ENCODE data around the gene EFTUD2. TPM values are rescaled to one million over a fixed set of nuclear protein-coding genes. Genes with fewer than 3 reads are reported as not detected.

EFTUD2 gene
- total RNA-seq, 1 donor from 2014 or later, result 147 TPM

DNA sequence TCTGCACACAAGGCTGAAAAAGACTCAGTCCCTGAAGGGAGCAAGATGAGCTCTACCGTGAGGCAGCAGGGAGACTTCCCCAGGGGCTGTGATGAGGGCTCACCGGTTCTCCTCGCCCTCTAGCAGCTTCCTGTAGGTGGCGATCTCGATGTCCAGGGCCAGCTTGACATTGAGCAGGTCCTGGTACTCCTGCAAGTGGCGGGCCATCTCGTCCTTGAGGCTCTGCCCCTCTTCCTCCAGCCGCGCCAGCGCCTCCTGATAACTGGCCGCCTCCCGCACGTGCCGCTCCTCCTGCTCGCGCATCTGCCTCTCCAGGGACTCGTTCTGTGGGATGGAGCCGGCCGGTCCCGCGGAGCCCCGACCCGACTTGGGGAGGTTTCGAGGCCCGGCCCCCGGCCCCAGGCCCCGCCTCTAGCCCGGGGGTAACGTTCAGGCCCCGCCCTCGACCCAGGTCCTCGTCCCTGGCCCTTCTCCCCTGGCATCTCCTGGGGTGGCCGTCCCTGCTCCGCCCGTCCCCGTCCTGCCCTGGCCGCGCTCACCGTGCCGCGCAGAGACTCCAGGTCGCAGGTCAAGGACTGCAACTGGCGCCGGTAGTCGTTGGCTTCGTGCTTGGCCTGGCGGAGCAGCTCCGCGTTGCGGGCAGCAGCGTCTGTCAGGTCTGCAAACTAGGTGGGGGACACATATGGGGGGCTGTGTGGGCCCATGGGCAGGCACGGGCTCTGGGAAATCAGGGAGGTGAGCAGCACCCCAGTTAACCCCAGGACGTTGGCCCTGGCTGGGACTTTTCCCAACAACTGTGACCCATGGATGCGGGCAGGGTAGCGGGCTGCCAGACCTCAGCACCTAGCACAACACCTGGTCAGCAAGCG is 12.1 kb upstream of the EFTUD2 start:
- intact Hi-C loops (cut with micrococcal nuclease), result no loop called here

DNA sequence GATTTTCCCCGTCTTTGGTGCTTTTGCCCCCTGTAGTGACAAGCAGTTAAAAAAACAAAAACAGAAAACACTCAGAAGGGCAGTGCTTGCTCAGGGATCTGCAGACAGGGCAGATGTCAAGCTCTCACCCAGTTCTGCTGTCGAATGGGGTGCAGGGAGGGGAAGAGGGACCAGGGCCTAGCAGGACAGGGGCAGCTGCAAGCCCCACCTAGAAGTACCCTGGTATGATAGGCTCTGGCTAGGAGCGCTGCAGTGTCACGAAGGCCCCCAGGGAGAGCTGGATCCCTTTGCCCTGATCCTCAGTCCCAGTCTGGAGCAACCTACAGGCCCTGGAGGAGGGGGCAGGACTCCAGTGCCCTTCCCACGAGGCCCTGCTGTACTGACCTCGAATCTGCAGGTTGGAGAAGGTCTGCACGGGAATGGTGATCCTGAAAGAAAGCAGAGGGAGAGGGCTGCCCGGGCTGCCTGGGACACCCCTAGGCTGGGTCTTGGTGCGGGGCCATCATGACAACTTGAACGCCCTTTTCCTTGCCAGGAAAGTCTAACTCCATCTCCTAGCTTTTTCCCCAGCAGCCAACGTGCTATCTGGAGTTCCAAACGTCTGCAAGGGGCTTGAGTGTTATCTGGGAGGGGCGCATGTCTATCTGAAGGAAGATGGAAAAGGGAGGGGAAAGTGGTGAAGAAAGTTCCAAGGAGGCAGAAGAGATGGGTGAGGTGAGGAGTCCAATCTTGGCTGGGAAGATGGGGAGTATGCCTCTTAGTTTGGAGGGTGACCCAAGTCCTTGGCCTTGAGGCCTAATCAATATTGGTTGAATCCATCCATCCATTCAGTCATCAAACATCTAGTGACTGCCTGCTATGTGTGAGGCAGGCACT is 11.2 kb upstream of the EFTUD2 start:
- intact Hi-C loops (cut with micrococcal nuclease), result no loop called here

DNA sequence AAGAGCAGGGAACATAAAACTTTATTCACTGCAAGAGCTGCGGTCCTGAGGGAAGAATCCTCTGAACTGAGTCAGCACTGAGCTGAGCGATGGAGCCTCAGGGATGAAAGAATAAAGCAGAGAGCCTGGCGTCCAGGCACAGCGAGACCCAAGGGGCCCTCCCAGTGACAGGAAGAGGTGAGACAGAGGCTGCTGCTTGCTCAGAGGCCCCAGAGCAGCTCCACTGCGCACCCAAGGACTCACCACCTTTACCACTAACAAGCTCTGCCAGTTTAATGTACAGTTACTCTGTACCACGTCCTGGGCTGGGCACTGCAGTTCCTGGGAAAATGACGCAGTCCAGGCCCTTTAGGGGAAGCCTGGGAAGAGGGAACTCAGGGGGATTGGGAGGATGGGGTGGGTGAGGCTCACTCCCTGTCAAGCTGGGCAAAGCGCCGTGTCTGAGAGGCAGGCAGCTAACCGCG is 10.5 kb upstream of the EFTUD2 start:
- intact Hi-C loops (cut with micrococcal nuclease), result no loop called here

DNA sequence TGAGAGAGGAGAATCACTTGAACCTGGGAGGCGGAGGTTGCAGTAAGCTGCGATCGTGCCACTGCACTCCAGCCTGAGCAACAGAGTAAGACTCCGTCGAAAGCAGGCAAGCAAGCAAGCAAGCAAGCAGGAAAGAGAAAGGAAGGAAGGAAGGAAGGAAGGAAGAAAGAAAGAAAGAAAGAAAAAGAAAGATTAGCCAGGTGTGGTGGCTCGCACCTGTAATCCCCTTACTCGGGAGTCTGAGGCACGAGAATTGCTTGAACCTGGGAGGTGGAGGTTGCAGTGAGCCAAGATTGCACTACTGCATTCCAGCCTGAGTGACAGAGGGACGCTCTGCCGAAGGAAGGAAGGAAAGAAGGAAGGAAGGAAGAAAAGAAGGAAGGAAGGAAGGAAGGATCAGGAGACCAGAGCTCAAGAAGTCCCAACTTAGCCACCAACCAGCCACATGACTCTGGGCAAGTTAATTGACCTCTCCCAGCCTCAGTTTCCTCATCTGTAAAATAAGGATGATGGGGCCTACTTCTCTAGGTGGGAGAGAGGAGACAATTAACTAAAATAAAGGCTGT is 9.6 kb upstream of the EFTUD2 start:
- intact Hi-C loops (cut with micrococcal nuclease), result no loop called here

DNA sequence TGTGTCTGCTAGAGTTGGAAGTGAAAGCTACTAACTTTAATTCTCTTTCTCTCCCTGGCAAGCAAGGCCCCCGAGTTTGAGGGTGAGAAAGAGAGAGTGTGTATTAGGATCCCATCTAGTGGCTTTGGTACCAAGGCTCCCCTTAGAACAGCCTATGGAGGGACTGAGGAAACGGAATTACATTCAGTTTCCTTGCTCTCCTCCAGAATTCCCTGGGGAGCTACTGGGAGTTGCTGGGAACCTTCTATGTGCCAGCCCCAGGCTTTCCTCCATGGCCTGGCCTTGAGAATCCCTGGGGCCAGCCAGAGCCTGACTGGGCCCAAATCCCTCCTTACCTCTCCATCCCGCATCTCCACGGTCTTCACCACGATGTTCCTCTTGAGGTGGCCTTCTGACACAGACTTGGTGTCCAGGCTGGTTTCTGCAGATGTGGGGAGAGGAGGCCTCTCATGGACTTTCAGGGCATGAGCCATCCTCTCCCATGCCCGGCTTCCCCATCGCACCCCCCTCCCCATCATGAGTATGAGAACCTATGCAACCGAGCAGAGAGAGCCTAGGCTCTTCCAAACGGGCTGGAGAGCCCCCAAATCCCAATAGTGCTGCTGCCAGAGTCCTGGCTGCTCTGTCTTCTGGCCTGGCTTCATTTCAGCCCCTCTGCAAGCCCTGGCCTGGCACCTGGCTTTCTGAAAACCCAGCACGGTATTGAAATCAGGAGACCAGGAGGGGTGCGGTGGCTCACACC is 8.7 kb upstream of the EFTUD2 start:
- intact Hi-C loops (cut with micrococcal nuclease), result no loop called here

DNA sequence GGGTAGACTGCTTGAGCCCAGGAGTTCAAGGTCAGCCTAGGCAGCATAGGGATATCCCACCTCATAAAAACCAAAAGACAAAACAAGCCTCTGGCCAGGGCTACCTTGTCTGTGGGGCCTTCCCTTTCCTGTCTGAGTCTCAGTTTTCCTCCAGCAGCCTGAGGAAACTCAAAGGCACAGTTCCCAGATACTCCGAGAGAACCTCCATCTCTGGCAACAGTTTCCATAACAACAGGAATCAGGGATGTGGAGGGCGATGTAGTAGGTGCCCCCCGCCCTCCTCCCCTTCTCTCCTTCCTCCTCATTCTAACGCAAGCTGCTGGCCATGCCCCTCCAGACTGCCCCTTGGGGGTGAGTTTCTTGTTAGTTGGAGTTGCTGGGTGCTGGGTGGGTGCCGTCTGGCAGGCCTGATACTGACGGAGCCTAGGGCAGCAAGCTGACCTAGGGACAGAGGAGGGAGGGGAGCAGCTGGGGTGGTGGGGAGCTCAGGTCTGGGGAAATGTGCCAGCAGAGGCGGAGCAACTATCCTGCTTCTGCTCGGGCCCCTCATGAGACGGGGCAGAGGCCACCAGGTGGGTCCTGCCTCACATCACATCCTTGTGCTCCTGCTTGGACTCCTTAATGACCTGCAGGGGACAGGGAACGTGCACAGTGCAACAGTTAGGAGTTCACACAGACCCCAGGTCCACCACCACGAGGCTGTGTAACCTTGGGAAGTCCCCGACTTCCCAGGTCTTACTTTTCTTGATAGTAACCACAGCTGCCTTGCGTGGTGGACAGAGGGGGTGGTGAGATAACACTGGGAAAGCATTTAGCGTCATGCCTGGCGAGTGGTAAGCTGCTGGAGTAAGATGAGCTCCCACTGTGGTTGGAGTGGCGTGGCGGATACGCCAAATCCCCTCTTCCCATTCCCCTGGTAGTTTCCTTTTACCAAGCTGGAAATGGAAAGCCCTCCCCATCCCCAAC is 7.8 kb upstream of the EFTUD2 start:
- intact Hi-C loops (cut with micrococcal nuclease), result no loop called here

DNA sequence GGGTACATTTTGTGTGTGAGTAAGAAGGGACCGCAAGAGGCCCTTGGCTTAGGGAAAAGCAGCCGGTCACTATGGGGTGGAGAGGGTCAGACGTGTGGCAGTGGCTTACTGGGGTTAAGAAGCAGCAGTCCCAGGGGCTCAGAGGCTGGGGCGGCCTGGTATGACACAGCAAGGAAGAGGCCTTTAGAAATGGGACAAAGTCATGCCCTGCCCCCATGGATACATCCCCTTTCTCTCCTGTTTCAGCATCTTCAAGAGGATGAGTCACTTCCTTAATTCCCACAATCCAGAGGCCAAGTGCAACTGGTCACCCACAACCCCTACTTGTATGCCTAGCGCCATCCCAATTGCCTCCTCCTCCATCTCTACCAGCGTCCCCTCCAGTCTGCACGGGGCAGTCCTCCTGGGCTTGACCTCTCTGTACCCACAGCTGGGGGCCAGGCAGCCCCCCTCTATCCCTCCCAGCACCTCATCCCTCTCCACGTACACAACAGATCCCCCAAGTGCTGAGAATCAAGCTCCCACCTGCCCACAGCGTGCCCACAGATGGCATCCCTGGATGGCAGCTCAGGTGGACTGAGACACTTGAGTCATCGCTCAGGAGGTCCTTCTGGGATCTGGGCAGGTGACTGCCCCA is 6.9 kb upstream of the EFTUD2 start:
- intact Hi-C loops (cut with micrococcal nuclease), result no loop called here

DNA sequence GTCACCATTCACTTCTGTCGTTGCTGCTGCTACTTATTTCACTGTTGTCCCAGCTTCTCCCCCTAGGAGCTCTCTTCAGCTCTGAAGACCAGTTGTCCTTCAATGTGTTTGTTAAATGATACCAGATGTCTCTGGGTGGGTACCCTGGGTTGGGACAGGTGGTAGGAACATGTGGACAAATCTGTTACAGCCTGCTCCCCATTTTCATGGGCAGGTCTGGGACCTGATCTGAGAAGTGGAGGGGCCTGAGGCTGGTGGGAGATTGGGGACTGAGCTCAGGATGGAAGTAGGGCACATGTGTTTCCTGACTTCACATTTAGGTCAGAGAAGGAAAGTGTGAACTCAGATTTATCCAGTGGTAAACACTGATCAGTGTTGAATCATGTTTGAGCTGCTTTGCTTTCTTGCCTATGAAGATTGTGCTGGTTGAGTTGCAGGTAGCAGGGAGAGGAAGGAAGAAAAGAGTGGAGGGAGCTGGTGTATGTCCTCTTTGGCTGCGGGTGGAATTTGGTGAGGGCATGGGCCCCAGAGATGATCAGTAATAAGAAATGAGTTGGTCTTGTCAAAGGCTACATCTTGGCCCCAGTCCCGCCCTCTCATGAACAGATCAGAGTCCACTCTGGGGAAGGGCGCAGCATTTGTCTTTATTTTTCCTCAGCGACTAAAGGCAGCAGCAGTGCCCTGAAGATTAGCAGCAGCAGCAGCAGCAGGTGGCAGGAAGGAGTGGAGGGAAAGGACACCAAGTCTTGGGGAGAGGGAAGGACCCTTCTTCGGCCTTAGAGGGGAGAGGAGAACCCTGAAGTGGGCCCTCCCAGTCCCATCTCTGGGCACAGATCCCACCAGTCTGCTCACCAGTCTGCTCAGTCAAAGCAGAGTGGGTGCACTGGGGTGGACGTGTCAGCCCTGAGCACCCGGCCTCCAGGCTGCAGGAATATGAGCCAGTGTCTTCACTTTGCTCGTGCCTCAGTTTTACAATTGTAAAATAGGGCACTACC is 6.1 kb upstream of the EFTUD2 start:
- intact Hi-C loops (cut with micrococcal nuclease), result no loop called here

DNA sequence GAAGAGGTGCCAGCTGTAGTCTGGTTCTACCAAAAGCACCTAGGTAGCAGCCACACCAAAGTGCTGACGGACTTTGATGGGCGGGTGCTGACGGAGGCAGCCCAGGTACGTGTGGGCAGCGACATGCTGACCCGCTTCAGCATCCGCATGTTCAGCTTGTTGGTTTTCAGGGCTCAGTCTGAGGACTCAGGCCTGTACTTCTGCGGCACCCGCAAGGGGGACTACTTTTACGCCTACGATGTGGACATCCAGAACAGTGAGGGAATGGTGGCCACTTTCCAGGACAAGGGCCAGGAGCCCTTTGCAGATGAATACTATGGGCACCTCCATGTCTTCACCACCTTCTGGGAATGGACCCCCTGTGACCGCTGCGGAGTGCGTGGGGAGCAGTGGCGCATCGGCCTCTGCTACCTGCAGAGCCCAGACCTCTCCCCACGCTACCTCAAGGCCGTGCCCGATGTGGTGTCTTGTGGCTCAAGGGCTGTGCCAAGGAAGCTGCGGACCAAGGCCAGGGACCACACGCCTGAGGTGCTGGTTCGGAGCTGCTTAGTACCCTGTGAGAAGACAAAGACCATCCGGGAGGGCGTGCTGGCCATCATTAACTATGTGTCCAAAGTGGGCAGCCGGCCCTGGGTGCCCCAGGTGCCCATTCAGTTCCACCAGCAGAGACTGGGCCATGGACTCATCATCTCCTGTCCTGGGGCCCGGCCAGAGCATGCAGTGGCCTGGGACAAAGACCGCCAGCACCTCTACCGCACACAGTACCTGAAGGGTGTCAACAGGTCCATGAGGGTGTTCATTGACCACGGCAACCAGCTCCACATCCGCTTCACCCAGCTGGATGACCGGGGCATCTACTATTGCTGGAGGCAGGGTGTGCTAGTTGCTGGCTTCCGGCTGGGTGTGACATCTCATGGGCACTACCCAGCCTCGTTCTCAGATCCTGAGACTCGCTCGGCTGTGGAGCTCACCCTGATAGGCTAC is 5.0 kb upstream of the EFTUD2 start:
- intact Hi-C loops (cut with micrococcal nuclease), result no loop called here

DNA sequence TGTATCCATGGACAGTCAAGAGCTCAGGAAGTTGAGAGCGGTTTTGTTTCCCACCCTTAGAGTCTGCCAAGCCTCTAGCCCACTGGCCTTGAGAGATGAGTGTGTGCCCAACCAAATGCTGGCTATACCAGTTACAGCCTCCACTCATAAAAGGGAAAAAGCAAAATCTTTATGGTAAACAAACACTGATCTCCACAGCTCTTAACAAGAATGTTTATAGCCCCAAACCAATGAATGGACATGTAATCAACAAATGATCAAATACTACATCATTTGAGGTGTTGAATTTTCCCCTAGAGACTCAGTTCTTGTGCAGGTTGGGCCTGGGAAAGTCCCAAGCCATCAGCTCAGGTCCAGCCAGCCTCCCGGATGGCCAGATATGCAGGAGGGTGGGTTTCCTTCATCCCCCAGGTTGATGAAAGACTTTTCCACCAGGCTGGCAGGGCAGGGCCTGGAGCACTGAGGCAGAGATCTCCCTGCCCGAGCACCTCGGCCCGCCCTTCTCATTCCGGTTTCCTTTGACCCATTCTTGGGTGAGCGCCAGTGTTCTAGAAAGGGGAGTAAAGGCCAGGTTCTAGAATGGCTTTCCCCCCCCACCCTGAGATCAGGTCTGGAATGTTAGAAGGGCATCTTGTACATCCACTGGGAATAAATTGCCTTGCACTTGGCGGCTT is 3.9 kb upstream of the EFTUD2 start:
- intact Hi-C loops (cut with micrococcal nuclease), result no loop called here

DNA sequence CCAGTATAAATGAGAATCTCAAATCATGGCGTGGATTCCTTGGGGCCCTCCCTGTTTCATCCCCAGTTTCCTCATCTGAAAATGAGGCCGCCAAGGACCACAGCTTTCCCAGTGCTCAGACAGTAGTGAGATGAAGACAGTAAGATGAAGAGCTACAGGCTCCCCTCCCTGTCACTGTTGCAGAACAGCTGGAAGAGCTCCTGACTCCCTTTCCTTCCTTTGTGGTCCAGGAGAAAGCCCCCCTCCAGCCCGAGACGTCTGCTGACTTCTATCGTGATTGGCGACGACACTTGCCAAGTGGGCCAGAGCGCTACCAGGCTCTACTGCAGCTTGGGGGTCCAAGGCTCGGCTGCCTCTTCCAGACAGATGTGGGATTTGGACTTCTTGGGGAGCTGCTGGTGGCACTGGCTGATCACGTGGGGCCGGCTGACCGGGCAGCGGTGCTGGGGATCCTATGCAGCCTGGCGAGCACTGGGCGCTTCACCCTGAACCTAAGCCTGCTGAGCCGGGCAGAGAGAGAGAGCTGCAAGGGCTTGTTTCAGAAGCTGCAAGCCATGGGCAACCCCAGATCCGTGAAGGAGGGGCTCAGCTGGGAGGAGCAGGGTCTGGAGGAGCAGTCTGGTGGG is 3.0 kb upstream of the EFTUD2 start:
- intact Hi-C loops (cut with micrococcal nuclease), result no loop called here

DNA sequence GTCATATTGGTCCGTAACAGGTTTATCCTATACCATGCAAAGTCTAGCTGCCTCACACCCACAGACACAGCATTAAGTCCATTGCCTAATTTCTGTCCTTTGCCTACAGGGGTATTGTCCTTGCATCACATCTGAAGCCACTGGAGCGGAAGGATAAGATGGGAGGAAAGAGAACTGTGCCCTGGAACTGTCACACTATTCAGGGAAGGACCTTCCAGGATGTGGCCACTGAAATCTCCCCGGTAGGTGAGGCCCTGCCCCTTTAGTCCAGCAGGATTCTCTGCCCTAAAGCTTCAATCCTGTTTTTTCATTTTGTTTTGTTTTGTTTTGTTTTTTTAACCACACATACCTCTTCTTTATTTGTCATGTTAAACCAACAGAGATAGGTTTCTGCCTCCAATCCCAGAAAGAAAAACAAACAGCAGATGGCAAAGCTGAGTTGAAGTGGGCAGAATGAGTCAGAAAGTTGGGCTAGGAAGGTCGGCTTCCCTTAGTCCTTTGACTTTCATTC is 2.2 kb upstream of the EFTUD2 start:
- intact Hi-C loops (cut with micrococcal nuclease), result no loop called here

DNA sequence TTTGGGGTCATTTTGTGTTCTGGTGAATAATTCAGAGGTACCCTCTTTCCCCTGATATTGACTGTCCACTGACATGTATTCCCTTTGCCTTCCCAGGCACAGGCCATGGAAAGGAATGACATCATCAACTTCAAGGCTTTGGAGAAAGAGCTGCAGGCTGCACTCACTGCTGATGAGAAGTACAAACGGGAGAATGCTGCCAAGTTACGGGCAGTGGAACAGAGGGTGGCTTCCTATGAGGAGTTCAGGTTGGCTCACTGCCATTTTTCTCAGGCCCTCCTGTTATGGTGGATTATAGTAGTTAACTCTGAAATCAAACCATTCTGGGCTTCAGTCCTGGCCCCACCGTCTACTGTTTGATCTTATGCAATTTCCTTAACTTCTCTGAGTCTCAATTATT is 1.6 kb upstream of the EFTUD2 start:
- intact Hi-C loops (cut with micrococcal nuclease), result no loop called here

DNA sequence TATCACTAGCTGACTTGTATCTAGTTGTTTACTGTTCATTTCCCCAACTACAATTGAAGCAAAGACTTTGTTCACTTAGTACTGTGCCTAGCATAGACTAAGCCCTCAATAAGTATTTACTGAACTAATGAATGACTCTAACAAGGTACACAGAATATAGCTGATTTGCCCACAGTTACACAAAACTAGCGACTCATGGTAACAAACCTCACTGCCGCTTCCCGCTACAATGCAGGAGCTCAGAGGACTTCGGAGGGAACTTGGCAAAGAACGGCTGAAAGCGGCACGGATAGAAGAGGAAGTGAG is 524 bp downstream of the EFTUD2 start:
- intact Hi-C loops (cut with micrococcal nuclease), result loop anchor here (1.0 to 5.0 kb wide), 2 partner anchors 70 to 191 kb away; partner anchors contain the start of genes C1QL1 and DBF4B

DNA sequence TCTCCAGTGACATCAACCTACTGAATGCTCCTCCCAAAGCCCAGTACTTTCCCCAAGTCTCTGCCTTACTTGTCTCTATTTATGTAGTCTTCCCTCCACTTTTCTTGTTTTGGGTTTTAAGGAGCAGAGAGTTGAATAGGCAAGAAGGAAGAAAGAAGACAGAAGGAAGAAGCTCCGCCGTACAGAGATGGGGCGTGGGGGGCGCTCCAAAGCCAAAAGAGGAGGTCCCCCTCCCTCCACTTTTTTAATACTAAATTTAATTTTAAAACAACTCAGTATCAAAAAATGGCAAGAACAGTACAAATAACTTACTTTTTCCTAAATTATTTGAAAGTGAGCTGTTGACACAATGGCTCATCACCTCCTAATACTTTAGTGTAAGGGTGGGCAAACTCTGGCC is 4.6 kb downstream of the EFTUD2 start:
- intact Hi-C loops (cut with micrococcal nuclease), result loop anchor here (5.0 kb wide), 1 partner anchor 187 kb away; the partner anchor contains the start of gene DBF4B

DNA sequence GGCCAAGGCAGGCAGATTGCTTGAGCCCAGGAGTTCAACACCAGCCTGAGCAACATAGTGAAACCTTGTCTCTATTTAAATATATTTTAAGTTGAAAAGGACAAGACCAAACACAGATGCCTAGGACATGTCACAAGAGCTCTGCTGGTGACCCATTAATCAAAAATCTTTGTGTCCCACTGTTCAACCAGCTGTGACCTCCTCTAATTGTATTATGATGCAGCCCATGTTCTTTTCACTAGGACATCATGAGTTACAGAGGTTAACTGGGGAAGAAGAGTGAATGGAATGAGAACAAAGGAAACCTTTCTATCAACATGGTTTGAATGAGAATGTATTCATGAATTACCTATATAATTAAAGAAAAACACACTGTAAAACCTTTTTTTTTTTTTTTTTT is 7.0 kb downstream of the EFTUD2 start:
- intact Hi-C loops (cut with micrococcal nuclease), result no loop called here
